ENCODE results near the gene ZNRF1. TPM values are rescaled to one million over a fixed set of nuclear protein-coding genes. Genes with fewer than 3 reads are reported as not detected.

ZNRF1 gene
- total and polyA plus RNA-seq, 2 of the 13 experiments (the other 11 are each of a cell fraction or from before 2014, with no cell fraction given) = 43.9 to 58.7 TPM

DNA sequence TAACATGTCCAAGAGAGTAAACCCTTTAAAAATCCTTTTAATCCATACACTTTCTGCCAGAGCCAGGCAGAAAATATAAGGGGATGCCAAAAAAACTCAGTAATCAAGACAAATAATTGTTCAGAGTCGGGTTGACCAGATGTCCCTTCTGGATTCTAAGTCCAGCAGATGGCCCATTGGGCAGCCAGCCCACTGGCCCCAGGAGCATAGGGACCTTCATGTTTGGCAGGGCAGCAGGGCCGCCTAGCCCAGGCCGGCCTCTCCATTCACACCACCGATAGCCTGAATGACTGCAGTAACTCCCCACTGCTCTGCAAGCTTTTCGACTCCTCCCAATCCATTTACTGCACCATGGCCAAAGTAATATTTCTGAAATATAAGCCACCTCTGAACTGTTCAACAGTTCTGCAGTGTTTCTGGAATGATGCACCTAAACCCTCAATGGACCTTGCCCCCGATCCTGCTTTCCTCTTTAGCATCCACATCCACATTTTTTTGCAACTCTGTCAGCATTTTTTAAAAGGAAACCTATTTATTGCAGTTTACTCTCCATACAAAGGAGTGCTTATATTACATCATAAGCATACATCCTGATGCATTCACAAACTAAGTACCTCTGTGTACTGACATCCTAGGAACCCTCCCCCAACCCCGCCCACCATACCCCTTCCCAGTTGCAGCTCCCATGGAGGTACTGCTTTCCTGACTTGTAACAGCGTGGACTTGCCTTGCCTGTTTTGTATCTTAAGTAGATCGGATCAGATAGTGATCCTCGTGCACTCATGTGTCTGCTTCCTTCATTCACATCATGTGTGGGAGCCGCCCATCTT, 71.4 kb downstream of the ZNRF1 start (continued):
- TF ChIP-seq, protein P1, sequence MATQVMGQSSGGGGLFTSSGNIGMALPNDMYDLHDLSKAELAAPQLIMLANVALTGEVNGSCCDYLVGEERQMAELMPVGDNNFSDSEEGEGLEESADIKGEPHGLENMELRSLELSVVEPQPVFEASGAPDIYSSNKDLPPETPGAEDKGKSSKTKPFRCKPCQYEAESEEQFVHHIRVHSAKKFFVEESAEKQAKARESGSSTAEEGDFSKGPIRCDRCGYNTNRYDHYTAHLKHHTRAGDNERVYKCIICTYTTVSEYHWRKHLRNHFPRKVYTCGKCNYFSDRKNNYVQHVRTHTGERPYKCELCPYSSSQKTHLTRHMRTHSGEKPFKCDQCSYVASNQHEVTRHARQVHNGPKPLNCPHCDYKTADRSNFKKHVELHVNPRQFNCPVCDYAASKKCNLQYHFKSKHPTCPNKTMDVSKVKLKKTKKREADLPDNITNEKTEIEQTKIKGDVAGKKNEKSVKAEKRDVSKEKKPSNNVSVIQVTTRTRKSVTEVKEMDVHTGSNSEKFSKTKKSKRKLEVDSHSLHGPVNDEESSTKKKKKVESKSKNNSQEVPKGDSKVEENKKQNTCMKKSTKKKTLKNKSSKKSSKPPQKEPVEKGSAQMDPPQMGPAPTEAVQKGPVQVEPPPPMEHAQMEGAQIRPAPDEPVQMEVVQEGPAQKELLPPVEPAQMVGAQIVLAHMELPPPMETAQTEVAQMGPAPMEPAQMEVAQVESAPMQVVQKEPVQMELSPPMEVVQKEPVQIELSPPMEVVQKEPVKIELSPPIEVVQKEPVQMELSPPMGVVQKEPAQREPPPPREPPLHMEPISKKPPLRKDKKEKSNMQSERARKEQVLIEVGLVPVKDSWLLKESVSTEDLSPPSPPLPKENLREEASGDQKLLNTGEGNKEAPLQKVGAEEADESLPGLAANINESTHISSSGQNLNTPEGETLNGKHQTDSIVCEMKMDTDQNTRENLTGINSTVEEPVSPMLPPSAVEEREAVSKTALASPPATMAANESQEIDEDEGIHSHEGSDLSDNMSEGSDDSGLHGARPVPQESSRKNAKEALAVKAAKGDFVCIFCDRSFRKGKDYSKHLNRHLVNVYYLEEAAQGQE (IDR thresholded peaks at IDR 0.05; ENCODE audit: borderline replicate concordance in 1 of 2, low read depth in 1 of 2, low read length in 2 of 2) = no peak
- no peak for TF ChIP-seq NFE2L1 (CRISPR knock-in tag; IDR thresholded peaks at IDR 0.05; ENCODE audit: borderline replicate concordance)
- TF ChIP-seq, protein P2, sequence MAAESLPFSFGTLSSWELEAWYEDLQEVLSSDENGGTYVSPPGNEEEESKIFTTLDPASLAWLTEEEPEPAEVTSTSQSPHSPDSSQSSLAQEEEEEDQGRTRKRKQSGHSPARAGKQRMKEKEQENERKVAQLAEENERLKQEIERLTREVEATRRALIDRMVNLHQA (CRISPR knock-in tag; IDR thresholded peaks at IDR 0.05) = no peak
- peak; percentile 86 for TF ChIP-seq LCORL (IDR thresholded peaks at IDR 0.05)
- peak; percentile 66 for TF ChIP-seq LCORL (CRISPR knock-in tag; IDR thresholded peaks at IDR 0.05)
- TF ChIP-seq CENPX (CRISPR knock-in tag; IDR thresholded peaks at IDR 0.05) = no peak
- TF ChIP-seq ZNF510 (CRISPR knock-in tag; IDR thresholded peaks at IDR 0.05; ENCODE audit: low read depth) = no peak
- no peak for TF ChIP-seq ZBTB20 (CRISPR knock-in tag; IDR thresholded peaks at IDR 0.05; ENCODE audit: borderline replicate concordance, low read depth)
- TF ChIP-seq STAG1 (CRISPR knock-in tag; IDR thresholded peaks at IDR 0.05) = peak; percentile 21
- TF ChIP-seq NFKBIZ (CRISPR knock-in tag; IDR thresholded peaks at IDR 0.05) = peak; percentile 71
- TF ChIP-seq ZNF776 (CRISPR knock-in tag; IDR thresholded peaks at IDR 0.05) = no peak
- TF ChIP-seq HOXA7 (CRISPR knock-in tag; IDR thresholded peaks at IDR 0.05) = no peak
- no peak for TF ChIP-seq TAF15 (IDR thresholded peaks at IDR 0.05; ENCODE audit: low read depth, low read length, poor library complexity, severe bottlenecking)
- TF ChIP-seq, protein P3, sequence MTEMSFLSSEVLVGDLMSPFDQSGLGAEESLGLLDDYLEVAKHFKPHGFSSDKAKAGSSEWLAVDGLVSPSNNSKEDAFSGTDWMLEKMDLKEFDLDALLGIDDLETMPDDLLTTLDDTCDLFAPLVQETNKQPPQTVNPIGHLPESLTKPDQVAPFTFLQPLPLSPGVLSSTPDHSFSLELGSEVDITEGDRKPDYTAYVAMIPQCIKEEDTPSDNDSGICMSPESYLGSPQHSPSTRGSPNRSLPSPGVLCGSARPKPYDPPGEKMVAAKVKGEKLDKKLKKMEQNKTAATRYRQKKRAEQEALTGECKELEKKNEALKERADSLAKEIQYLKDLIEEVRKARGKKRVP (CRISPR knock-in tag; IDR thresholded peaks at IDR 0.05) = peak in 1 of 2 experiments; percentile 91; a peak in 2 of 4 replicates
- TF ChIP-seq ZMYM4 (CRISPR knock-in tag; IDR thresholded peaks at IDR 0.05) = no peak
- TF ChIP-seq, protein P4, sequence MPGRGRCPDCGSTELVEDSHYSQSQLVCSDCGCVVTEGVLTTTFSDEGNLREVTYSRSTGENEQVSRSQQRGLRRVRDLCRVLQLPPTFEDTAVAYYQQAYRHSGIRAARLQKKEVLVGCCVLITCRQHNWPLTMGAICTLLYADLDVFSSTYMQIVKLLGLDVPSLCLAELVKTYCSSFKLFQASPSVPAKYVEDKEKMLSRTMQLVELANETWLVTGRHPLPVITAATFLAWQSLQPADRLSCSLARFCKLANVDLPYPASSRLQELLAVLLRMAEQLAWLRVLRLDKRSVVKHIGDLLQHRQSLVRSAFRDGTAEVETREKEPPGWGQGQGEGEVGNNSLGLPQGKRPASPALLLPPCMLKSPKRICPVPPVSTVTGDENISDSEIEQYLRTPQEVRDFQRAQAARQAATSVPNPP (CRISPR knock-in tag; IDR thresholded peaks at IDR 0.05) = no peak
- TF ChIP-seq, protein P5, sequence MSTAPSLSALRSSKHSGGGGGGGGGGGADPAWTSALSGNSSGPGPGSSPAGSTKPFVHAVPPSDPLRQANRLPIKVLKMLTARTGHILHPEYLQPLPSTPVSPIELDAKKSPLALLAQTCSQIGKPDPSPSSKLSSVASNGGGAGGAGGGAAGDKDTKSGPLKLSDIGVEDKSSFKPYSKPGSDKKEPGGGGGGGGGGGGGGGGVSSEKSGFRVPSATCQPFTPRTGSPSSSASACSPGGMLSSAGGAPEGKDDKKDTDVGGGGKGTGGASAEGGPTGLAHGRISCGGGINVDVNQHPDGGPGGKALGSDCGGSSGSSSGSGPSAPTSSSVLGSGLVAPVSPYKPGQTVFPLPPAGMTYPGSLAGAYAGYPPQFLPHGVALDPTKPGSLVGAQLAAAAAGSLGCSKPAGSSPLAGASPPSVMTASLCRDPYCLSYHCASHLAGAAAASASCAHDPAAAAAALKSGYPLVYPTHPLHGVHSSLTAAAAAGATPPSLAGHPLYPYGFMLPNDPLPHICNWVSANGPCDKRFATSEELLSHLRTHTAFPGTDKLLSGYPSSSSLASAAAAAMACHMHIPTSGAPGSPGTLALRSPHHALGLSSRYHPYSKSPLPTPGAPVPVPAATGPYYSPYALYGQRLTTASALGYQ (CRISPR knock-in tag; IDR thresholded peaks at IDR 0.05) = peak; percentile 31; the same call in 1 of the 2 replicates
- TF ChIP-seq ZNF792 (CRISPR knock-in tag; IDR thresholded peaks at IDR 0.05) = 0 out of 2 replicates have a peak, but pooled peaks have one; percentile 55
- TF ChIP-seq, protein P6, sequence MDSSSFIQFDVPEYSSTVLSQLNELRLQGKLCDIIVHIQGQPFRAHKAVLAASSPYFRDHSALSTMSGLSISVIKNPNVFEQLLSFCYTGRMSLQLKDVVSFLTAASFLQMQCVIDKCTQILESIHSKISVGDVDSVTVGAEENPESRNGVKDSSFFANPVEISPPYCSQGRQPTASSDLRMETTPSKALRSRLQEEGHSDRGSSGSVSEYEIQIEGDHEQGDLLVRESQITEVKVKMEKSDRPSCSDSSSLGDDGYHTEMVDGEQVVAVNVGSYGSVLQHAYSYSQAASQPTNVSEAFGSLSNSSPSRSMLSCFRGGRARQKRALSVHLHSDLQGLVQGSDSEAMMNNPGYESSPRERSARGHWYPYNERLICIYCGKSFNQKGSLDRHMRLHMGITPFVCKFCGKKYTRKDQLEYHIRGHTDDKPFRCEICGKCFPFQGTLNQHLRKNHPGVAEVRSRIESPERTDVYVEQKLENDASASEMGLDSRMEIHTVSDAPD (CRISPR knock-in tag; IDR thresholded peaks at IDR 0.05) = no peak

Data from HepG2 (cell line).